ENCODE measurements around the gene TNFAIP1.

TNFAIP1 gene

DNA sequence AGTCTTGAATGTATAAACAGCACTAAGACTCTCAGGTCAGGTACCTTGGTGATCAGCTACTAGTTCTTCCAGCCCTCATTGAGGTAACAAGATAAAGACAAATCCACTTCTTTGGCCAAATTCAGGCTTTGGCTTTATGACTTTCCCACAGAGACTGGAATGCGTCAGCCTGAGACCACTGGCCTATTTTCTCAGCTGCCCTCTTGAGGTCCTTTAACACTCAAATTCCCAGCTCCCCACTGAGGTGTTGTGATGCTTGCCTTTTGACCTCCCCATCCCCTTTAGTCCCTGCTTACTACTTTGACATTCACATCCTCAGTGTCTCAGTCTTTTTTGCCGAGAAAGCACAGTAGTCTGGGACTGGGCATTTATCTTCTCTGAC, 10.6 kb downstream of the TNFAIP1 start:
- no peak for TF ChIP-seq GATA2 (IDR thresholded peaks at IDR 0.05; ENCODE audit: low read depth, low read length)
- TF ChIP-seq GATA3 (IDR thresholded peaks at IDR 0.05; ENCODE audit: low read depth, low read length), result no peak

DNA sequence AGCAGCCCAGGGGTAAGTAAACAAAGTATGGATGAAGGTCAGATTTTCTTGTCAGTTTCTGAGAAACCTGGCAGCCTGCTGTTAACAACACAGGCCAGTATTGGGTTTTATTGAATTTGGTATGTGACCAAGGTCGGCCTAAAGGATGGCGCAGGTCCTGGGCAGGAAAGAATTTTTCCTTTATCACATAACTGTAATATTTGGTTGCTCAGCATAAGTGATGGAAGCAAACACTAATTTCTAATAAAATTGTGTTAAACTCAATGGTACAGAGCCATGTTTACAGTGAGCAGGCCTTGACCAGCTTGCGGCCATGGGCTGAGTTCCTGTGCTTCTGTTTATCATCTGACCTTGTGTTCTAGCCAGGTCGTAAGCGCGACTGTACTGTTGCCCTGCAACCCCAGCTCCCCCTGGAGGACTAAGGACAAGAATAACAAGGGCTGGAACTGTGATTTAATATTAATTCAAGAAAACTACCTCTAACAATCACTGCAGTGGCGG, 11.2 kb downstream of the TNFAIP1 start:
- TF ChIP-seq GATA3 (IDR thresholded peaks at IDR 0.05; ENCODE audit: low read depth, low read length) (no peak), GATA2 (IDR thresholded peaks at IDR 0.05; ENCODE audit: low read depth, low read length) (no peak)

DNA sequence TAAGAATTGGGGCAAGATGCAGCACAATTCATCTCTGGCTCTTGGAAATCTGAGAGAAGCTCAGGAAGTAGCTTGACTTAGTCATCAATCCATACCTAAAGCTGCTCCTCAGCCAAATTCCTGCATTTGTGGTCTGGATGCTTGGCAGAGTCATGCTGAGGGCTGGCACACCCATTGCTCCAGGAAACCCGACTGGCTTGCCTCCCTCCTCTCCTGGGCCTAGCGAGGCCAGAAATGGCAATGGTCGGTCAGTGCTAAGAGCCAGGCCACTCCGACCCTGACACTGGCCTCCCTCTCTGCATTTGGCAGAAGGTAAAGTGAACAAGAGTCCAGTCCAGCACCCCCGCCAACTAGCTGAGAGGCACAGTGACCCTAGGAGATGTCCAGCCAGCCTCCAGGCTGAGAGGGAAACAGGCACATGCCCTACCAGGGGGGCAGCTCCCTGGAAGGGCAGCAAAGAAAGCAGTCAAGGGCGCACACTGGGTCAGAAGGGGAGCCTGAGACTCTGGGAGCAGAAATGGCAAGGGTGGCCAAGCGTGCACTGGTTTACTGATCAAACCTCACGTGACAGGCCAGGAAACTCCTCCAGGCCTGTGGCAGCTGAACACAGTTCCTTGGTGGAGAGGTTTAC, 11.8 kb downstream of the TNFAIP1 start:
- no peak for TF ChIP-seq GATA3 (IDR thresholded peaks at IDR 0.05; ENCODE audit: low read depth, low read length)
- TF ChIP-seq GATA2 (IDR thresholded peaks at IDR 0.05; ENCODE audit: low read depth, low read length), result no peak

DNA sequence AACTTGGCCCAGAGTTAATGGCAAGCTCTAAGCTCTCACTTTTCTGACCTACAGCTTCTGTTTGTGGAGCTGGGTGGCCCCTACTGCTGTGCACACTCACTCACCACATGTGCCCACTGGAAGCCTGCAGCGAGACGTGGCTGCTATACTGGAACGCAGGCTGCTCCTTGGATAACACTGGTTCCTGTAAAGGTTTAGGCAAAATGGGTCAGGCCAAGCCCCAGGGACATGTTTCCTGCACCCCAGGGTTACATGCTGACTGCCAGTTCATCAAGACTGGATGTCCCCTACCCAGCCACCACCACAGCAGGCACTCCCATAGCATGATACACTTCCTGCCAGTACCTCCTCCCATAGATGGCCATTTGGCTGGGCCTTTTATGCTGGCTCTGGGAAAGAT, 13.4 kb downstream of the TNFAIP1 start:
- TF ChIP-seq GATA2 (IDR thresholded peaks at IDR 0.05; ENCODE audit: low read depth, low read length) (no peak), GATA3 (IDR thresholded peaks at IDR 0.05; ENCODE audit: low read depth, low read length) (no peak)

DNA sequence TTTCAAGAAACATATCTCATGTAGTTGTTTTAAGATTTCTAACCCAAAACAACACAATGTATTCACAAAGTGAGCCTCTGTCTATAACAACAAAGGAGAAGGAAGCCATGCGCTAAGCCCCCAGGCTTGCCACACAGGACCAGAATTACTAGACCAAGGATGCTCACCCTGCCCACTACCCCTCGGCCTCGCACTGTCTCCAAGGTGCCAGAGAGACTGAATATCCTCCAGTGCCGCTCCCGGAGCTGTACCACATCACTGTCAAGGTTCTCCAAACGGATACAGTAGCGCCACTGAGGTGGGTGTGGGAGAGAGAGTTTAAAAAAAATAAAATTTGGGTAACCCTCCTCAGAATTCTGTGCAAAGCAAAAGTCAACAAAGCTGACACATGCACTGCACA, 14.7 kb downstream of the TNFAIP1 start:
- TF ChIP-seq GATA3 (IDR thresholded peaks at IDR 0.05; ENCODE audit: low read depth, low read length) (no peak), GATA2 (IDR thresholded peaks at IDR 0.05; ENCODE audit: low read depth, low read length) (no peak)

DNA sequence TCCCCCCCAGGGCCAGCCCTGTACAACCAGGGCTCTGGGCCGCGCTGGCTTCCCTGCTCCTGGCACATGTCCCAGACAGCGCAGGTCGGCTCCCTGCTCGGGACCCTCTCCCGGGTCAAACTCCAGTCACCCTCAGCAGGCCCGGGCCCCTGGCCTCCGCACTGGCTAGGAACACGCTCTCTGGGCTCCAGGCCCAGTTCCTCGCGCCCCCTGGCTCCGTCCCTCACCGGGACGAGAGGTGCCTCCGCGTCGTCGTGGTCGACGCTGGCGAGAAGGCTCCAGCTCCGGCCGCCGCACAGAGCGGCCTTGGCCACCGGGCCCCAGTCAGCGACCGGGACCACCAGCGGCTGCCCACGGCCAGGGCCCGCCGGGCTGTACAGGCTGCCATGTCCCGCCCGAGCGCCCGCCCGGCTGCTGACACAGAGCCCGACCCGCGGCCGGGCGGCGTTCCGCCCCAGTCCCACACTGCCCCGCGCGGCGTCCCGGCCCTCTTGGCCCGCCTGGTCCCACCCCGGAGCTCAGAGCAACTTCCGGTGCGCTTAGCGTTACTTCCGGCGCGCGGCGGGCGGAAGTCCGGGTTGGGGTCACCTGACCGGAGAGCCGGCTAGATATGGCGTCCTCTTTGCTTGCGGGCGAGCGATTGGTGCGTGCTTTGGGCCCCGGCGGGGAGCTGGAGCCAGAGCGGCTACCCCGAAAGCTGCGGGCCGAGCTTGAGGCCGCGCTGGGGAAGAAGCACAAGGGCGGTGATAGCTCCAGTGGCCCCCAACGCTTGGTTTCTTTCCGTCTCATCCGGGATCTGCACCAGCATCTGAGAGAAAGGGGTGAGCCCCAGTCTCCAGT, 21.7 kb downstream of the TNFAIP1 start, which contains the start of gene POLDIP2:
POLDIP2 (minus strand) TSS at position 467 of the 840 bp plus-strand sequence; CDS start at position 388, 79 bp downstream.
- no peak for TF ChIP-seq GATA2 (IDR thresholded peaks at IDR 0.05; ENCODE audit: low read depth, low read length)

DNA sequence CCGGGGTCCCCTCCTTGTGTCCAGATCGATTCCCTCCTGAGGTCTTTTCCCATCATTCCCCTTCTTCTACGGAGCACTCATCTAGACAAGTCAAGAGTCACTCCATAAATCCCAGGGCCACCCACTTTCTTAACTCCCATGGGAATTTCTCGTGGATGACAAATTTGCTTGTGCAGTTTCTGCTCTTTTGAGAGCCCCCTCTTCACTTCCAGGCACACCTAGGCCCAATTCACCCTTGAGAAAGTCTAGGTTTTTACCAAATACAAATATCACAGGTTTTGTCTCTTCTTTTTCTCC, 22.3 kb downstream of the TNFAIP1 start:
- no peak for TF ChIP-seq GATA3 (IDR thresholded peaks at IDR 0.05; ENCODE audit: low read depth, low read length)
- no peak for TF ChIP-seq GATA2 (IDR thresholded peaks at IDR 0.05; ENCODE audit: low read depth, low read length)

DNA sequence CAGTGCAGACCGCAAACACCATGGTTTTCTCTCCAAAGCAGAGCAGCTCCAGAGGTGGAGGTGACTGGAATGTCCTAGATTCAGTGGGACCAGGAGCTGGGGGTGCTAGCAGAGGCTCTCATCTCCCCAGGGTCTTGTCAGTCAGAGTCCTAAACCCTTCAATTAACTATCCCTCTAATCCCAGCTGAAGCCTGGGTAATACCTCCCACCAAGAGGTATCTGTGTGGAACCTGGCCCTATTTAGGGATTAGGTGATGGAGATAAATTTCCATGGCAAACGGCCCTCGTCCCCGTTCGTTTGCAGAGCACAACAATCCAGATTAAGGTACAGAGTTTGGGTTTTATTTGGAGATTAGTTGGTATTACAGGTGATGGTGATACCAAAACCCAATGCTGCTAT, 27.6 kb downstream of the TNFAIP1 start:
- no peak for TF ChIP-seq GATA2 (IDR thresholded peaks at IDR 0.05; ENCODE audit: low read depth, low read length)

DNA sequence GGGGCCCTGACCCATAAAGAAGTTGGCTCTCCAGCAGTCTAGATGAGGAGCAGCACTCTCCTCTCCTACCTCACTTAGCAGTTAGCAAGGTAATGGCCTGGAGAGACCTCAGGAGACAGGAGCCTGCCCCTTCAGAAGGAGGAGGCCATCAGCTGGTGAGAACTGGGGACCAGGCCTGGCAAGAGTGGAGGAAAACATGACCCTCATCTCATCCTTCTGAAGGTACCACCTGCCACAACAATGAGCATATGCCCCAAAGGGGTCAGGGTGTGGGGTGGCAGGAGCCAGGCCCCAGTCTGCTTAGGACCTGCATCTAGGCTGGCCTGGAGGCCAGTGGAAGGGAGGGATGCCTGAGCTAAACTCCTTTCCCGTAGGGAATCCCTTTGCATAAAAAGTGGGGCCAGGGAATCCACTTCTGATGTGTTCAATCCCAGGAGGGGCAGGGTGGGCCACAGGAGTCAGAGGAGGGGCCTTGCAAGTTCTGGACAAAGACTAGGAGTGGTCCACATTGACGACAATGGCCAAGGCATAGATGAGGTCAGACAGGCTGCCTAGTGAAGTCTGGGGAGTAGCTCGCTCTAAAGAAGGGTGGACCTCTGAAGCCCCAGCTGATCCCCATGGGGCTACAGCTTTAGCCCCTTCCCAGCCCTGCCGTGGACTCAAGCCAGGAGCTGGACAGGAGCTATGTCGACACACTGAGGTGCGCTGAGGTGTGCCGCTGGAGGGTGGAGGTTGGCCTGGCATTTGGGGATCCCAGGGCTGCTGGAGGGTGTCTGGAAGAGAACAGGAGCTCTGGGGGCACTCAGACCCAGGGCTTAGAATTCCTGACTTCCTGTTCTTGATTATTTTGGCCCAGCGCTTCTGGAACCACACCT, 28.5 kb downstream of the TNFAIP1 start:
- no peak for TF ChIP-seq GATA3 (IDR thresholded peaks at IDR 0.05; ENCODE audit: low read depth, low read length)
- no peak for TF ChIP-seq GATA2 (IDR thresholded peaks at IDR 0.05; ENCODE audit: low read depth, low read length)

DNA sequence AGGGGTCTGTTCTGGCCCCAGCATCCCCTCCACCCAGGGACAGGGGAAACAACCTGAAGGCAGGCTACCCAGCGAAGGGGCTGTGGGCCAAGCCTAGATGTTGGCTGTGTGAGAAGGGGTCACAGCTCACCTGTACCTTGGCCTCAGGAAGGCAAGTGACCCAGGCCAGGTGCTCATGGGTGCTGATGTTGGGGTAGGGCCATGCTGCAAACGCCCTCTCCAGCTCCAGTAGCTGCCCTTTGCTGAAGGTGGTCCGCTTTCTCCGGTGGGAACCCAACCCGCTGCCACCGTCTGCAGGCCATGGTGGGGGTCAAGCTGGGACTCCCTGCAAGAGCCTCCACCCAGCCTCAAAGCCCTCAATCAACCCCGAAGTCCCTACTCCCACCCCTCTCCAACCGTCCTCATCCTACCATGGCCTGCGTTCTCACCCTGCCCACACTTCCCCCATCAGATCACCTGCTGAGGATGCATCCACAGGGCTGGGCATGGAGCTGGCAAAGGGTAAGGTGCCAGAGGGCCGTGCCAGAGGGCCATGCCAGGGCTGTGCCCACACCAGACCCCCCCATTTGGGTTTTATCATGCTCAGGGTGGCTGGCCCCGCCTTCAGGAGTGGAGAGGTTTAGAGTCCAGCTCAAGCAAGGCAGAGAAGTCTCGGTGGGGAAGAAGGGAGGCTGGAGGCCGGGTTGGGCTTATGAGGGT, 29.3 kb downstream of the TNFAIP1 start, which contains the start of gene SEBOX:
SEBOX (minus strand) TSS at position 535 of the 699 bp plus-strand sequence; CDS start at position 487, 48 bp downstream.
- TF ChIP-seq GATA2 (IDR thresholded peaks at IDR 0.05; ENCODE audit: low read depth, low read length) (no peak), GATA3 (IDR thresholded peaks at IDR 0.05; ENCODE audit: low read depth, low read length) (no peak)

DNA sequence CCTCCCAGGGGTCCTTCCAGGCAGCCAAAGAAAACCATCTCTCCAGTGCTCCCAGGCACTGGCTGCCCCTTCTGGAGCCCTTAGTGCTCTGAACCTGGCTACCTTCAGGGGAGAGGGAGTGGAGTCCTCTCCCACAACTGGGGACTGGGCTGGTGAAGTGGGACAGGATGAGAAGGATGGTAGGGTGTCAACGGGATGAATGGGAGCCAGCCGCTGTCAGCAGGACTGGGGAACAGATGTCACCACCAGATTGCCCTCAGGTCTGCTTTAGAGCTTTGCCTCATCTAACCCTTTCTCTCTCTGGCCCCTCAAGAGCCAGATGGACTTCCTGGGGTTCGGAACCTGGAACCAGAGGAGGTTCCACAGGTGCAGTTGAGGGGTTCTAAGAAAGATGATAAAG, 29.9 kb downstream of the TNFAIP1 start:
- TF ChIP-seq GATA3 (IDR thresholded peaks at IDR 0.05; ENCODE audit: low read depth, low read length) (no peak), GATA2 (IDR thresholded peaks at IDR 0.05; ENCODE audit: low read depth, low read length) (no peak)

DNA sequence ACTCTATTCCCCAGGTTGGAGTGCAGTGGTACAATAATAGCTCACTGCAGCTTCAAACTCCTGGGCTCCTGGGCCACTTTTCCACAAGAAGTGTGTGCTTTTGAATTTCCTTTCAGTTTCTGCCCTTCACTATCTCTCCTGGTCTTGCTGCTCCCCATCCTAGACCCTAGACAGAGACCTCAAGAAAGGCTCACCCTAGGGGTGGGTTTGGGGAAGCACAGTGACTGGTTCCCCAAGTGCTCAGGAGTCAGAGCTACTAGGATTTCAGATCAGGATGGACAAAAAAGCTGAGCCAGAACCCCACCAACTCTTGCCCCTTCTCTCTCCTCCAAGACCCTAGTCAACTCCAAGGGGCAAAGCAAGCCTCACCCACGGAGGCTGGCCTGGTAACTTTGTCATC, 31.0 kb downstream of the TNFAIP1 start:
- TF ChIP-seq GATA2 (IDR thresholded peaks at IDR 0.05; ENCODE audit: low read depth, low read length) (no peak), GATA3 (IDR thresholded peaks at IDR 0.05; ENCODE audit: low read depth, low read length) (no peak)

DNA sequence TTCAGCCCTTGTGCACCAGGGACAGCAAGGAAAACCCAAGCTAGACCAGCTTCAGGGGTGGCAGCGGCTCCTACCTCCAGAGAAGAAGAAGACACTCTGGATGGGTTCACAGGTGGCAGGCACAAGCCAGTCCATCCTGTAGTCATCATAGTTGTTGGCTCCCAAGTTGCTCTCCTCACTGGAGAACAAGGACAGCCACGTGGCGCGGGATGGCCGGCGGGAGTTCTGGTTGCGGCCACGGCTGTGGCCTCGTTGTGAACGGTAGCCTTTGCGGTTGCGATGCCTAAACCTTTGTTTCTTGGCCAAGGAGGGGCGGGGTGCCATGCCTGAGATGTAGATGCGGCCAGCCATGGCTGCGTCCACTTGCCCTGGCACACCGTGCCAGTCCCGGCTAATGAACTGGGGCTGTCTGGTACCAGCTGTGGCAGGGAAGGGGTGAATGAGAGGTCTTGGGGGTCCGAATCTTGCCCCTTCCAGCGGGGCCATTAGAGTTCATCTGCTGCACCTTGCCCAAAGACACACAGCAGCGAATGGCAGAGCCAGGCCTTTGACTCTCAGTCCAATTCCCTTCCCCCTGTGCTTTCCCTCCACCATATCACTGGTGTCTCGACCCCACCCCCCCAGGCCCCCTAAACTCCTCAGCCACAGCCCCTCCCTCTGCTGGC, 32.2 kb downstream of the TNFAIP1 start:
- TF ChIP-seq GATA3 (IDR thresholded peaks at IDR 0.05; ENCODE audit: low read depth, low read length), result no peak
- no peak for TF ChIP-seq GATA2 (IDR thresholded peaks at IDR 0.05; ENCODE audit: low read depth, low read length)
